HG03280 (cell line): Measurements from ENCODE around the gene PIEZO1.
"Not testable (repeated sequence)": the region's sequence is repeated elsewhere in the genome, so short reads cannot be mapped to it uniquely, and the experiment has no call there.

Experiments
- ATAC-seq: cut with Tn5 transposase; IDR thresholded peaks from one replicate; pipeline ENCODE4 v1.9.1; 2021; ENCODE audit warnings: mild to moderate bottlenecking, moderate library complexity; ENCODE audit not compliant: unreplicated experiment

The PIEZO1 gene

GRCh38 chr16:88785106-88785924 is at the start of gene PIEZO1:
Gene PIEZO1 (minus strand): TSS chr16:88785220. CDS start chr16:88784964, 256 bp downstream.
- ATAC-seq, result peak; percentile 34

- no peak for ATAC-seq
Measured at GRCh38 chr16:88834670-88835069, 49.6 kb upstream of the PIEZO1 start.

- no peak for ATAC-seq
Measured at GRCh38 chr16:88833086-88833485, 48.1 kb upstream of the PIEZO1 start.

GRCh38 chr16:88831838-88832237 is 46.8 kb upstream of the PIEZO1 start:
- ATAC-seq, result no peak

GRCh38 chr16:88830783-88831182 is 45.8 kb upstream of the PIEZO1 start:
- no peak for ATAC-seq

- ATAC-seq, result no peak
Measured at GRCh38 chr16:88830258-88830657, 45.2 kb upstream of the PIEZO1 start.

- no peak for ATAC-seq
Measured at GRCh38 chr16:88828711-88829110, 43.7 kb upstream of the PIEZO1 start.

GRCh38 chr16:88827727-88828126 is 42.7 kb upstream of the PIEZO1 start:
- ATAC-seq, result no peak

- no peak for ATAC-seq
Measured at GRCh38 chr16:88826070-88826840, 41.2 kb upstream of the PIEZO1 start.

GRCh38 chr16:88825146-88825545 is 40.1 kb upstream of the PIEZO1 start:
- no peak for ATAC-seq

- ATAC-seq, result no peak
Measured at GRCh38 chr16:88824256-88825077, 39.4 kb upstream of the PIEZO1 start.

- not testable (repeated sequence) for ATAC-seq
Measured at GRCh38 chr16:88823646-88824045, 38.6 kb upstream of the PIEZO1 start.

GRCh38 chr16:88822281-88823040 is 37.4 kb upstream of the PIEZO1 start:
- ATAC-seq, result no peak

- ATAC-seq, result no peak
Measured at GRCh38 chr16:88821168-88821850, 36.3 kb upstream of the PIEZO1 start.

GRCh38 chr16:88820385-88821025 is 35.5 kb upstream of the PIEZO1 start:
- no peak for ATAC-seq

GRCh38 chr16:88819126-88819525 is 34.1 kb upstream of the PIEZO1 start:
- ATAC-seq, result no peak

GRCh38 chr16:88818575-88818874 is 33.5 kb upstream of the PIEZO1 start:
- ATAC-seq, result no peak

- ATAC-seq, result no peak
Measured at GRCh38 chr16:88817785-88818574, 33.0 kb upstream of the PIEZO1 start.
